ENCODE measurements around the gene PIM2. TPM values are rescaled to one million over a fixed set of nuclear protein-coding genes. Genes with fewer than 3 reads are reported as not detected.

The PIM2 gene
- 1 to 10 TPM in 10 of 12 donors, not detected in 2; 1.1 to 4.5 (median 1.7) TPM for polyA plus RNA-seq (ENCODE audit: insufficient read length in 12 of 12)
- long read RNA-seq, donor 1, partial matches to known transcripts: 0 of 2 reads
- long read RNA-seq, donor 1, other reads (novel, unspliced or antisense): 0 of 2 reads
- long read RNA-seq, donor 2, partial matches to known transcripts: 0 of 2 reads
- long read RNA-seq, donor 2, other reads (novel, unspliced or antisense): 0 of 2 reads
- long read RNA-seq, donor 3: 0 reads
- long read RNA-seq, donor 4: 0 reads
- long read RNA-seq, donor 5, partial matches to known transcripts: 0 of 2 reads
- long read RNA-seq, donor 5, other reads (novel, unspliced or antisense): 0 of 2 reads
- long read RNA-seq, donor 6: 0 reads
- long read RNA-seq, donor 7: 0 reads
- long read RNA-seq, donor 8, partial matches to known transcripts: 0 of 1 reads
- long read RNA-seq, donor 8, other reads (novel, unspliced or antisense): 0 of 1 reads
- long read RNA-seq, donor 9, partial matches to known transcripts: 0 of 1 reads
- long read RNA-seq, donor 9, other reads (novel, unspliced or antisense): 0 of 1 reads
- long read RNA-seq, donor 10, partial matches to known transcripts: 0 of 3 reads
- long read RNA-seq, donor 10, other reads (novel, unspliced or antisense): 0 of 3 reads
- long read RNA-seq, donor 11, partial matches to known transcripts: 0 of 1 reads
- long read RNA-seq, donor 11, other reads (novel, unspliced or antisense): 0 of 1 reads

GRCh38 chrX:48918643-48919340 is at the start of gene PIM2:
Gene PIM2 (minus strand): TSS chrX:48919024. CDS start chrX:48918834, 190 bp downstream.
- DNase-seq: peak; percentile 56

GRCh38 chrX:48968377-48968776 is 49.6 kb upstream of the PIM2 start:
- DNase-seq: no peak

DNA sequence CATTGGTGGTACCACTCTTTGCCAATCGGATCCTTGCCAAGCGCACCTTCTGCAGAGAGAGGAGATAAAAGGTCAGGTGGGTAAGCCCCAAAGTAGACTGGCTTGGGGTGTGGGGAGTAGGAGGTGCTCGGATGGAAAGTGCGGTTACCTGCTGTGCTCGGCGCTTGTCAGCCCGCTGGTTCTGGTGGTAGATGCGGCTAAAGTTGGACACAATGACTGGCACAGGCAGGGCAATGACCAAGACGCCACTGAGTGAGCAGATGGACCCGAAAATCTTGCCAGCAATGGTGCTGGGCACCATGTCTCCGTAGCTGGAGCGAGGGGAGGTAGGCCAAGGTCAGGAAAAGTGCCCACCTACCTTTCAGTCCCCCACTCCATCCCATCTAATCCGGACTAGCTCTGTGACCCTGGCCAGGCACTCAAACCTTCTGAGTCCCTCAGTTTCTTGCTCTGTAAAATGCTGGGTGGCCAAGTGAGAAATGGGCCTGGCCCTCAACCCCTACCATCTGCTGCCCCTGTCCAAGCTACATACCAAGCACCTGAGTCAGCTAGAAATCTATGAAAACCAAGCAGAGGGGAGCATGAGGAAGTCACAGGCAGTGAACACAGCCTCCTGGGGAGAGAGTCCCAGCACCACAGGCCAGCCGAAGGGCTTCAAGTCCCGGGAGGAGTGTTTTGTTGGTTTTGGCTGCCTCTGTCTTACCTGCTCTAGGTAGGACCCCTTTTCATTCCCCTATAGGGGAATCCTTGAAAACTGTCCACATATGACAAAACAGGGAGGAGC is 48.2 kb upstream of the PIM2 start:
- DNase-seq: no peak

DNA sequence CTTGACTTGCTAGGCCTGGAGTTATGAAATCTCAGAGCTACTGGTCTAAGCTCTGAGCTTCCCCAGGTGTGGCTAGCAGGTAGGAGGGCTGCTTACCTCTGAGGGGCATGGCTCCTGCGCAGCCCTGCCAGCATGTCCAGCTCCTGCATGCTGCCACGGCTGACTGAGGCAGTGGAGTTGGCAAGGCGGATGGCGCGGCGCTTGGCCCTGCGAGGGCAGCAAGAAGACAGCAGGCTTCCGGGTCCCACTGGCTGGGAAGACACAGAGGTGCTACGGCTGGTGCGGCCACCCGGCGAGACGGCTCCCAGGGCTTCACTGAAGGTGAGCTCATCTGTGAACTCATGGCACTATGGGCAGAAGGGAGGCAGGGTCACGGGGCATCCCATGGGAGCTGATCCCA is 47.1 kb upstream of the PIM2 start:
- no peak for DNase-seq

DNA sequence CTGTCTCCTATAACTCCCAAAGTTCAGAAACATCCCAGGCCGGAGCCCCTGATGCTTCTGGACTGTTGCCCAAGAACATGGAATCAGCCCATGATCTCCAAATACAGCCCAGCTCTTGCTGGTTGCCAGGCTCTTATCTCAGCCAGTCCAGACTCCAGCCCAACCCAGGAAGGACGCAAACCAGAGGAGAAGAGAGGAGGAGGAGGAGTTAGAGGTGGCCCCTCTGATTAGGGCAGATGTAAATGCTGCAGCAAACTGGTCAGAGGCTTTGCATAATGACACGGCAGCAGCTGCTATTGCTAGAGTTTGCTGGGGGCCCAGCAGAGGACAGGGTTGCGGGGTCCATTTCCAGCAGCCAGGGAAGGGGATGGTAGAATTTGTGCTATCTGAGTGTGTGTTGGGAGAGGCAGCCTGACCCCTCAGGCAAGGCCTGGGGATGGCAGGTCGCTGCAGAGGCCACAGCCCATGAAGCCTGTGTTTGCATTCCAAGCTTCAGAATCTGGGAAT is 42.8 kb upstream of the PIM2 start:
- DNase-seq: no peak

DNA sequence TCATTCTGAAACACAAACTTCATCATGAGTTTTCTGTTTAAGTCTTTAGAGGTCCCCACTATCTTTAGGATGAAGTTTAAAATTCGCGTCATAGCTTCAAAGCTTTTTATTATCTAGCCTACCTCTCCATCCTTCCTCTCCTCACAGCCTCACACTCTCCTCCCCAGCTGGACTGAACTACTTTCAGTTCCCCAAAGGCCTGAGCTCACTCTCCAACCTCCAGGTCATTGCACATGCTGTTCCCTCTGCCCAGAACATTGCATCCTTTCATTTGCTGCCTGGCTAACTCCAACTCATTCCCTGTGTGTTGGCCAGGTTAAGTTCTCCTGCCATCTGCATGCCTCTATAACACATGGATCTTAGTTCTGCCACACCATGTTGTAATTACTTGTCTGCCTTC is 41.5 kb upstream of the PIM2 start:
- no peak for DNase-seq

- DNase-seq: no peak
Measured at GRCh38 chrX:48958635-48959094, 39.8 kb upstream of the PIM2 start.

GRCh38 chrX:48957827-48958634 is 39.2 kb upstream of the PIM2 start:
- peak; percentile 96 for DNase-seq

GRCh38 chrX:48957477-48957826 is 38.6 kb upstream of the PIM2 start, which contains the start of gene OTUD5:
Gene OTUD5 (minus strand): TSS chrX:48957607. CDS start chrX:48957570, 37 bp downstream.
- DNase-seq: peak; percentile 51

- DNase-seq: no peak
Measured at GRCh38 chrX:48956728-48957414, 38.0 kb upstream of the PIM2 start.

DNA sequence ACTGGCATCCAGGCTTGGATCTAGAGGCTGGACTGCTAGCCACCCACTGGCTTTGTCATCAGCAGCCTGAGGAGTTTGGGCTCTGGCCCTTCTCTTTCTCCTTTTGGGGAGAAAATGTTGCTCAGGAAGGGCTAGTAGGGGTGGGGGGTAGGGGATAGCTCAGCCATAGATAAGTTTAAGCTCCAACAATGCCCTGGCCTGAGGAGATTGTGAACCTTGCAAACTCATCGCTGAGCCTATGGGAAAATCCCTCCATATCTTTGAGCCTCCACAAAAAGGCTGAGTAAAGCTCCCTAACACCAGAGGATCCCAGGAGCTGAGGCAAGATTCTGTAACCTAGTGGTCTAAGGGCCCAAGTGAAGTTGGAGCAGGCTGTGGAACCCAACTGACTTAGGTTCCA is 29.8 kb upstream of the PIM2 start:
- DNase-seq: no peak

DNA sequence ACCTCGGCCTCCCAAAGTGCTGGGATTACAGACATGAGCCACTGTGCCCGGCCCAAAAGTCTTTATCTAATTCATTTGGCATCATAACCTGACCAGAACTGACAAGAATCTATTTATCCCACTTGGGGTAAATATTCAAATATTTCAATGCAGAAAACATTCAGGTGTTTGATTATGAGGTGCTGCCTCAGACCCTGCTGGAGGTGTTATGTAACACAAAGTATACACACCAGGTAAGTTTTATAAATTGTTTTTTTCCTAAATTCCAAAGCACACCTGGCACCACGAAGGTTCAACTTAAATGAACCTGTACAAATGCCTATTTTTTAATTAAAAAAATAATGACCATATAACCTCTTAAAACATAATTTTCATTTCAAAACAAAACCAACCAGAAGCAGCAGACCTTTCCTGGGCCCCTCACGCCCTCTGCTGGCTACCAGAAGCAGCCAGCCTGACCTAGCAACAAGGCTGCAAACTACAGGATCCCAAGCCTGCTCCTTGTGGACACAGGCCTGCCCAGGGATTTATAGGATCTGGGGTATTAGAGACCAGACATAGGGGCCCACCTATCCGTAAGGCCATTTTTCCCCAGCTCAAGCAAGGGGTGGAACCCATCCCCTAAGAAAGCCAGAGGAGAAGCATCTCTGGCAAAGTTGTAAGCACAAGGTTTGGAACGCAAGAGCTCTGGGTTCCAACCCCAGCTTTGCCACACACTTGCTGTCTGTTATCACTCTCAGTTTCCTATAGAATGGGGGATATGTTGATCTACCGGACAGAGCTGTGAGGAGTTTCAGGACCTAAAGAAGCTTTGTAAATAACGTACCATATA is 26.9 kb upstream of the PIM2 start:
- peak; percentile 25 for DNase-seq

DNA sequence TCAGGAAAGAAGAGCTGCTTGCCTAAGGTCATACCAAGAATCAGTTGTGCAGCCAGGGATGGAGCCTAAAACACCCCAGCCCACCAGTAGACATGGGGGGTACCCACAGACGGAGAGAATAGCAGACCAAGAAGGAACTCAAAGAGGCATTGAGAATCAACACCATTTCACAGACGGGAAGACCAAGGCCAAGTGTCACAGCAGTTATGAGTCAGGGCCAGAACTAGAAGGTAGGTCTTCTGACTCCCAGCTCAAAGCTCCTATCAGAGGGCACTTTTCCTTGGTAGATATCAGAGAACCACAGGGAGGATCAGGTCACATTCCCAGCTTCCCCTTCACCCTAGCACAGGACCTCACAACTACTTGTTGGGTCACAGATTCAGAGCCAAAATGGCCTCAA is 24.1 kb upstream of the PIM2 start:
- no peak for DNase-seq

DNA sequence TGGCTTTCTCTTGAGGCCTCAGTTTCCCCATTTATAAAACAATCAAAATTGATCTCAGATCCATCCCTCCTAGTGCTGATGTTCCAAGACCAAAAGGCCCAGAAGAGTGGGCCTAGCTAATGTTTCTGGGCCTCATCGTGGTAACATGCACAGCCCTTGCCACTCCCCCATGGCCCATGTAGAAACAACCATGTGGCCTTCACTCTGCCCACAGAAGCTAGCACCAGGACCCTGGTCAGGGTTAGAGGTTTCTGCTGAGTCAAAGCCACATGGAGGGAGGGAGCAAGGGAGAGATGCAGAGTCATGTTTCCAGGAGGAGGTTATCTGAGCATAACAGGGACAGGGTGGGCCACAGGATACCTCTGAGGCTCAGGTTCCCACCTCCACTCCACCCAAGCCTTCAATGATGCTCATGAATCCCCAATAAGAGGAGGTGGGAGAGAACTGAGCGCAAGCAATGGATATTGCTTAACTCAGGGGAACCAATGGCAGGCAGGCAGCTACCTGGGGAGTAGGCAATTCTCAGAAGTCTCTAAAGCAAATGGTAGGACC is 21.7 kb upstream of the PIM2 start:
- no peak for DNase-seq

GRCh38 chrX:48939524-48940228 is 20.9 kb upstream of the PIM2 start:
- DNase-seq: no peak

- no peak for DNase-seq
Measured at GRCh38 chrX:48938721-48939425, 20.0 kb upstream of the PIM2 start.

Measured in muscle of arm (tissue), 14 donors.